ENCODE data around the gene PIK3CA.

DNA sequence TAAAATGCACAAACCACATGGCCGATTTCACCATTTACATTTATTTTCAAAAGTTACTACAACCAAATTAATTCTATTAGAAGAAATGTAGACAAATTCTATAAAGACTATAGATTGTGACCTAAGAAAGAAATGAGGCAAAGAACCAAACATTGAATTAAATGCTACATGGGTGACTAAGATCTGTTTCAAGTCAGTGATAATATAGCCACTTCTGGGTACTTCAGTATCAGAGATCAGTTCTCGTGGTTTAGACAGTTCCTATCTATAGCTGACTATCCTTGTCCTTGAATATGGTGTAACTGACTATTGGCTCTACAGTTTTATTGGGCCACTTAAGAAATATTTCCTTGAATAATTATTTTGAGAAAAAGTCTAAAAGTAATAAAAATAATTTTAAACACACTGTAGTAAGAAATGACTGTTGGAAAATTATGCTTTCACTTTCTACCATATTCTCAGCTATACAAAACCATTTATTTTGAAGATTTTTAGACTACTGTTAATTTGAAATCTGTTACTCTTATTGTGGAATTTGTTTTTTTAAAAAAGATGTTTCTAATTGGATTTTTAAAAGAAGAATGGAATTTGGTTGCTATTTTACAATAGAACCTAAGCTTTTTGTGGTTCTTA, 88.6 kb downstream of the PIK3CA start:
- TF ChIP-seq, protein P1, sequence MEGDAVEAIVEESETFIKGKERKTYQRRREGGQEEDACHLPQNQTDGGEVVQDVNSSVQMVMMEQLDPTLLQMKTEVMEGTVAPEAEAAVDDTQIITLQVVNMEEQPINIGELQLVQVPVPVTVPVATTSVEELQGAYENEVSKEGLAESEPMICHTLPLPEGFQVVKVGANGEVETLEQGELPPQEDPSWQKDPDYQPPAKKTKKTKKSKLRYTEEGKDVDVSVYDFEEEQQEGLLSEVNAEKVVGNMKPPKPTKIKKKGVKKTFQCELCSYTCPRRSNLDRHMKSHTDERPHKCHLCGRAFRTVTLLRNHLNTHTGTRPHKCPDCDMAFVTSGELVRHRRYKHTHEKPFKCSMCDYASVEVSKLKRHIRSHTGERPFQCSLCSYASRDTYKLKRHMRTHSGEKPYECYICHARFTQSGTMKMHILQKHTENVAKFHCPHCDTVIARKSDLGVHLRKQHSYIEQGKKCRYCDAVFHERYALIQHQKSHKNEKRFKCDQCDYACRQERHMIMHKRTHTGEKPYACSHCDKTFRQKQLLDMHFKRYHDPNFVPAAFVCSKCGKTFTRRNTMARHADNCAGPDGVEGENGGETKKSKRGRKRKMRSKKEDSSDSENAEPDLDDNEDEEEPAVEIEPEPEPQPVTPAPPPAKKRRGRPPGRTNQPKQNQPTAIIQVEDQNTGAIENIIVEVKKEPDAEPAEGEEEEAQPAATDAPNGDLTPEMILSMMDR (conservative IDR thresholded peaks at IDR 0.05; ENCODE audit: low read length): no peak
- no peak for TF ChIP-seq EZH2phosphoT487 (IDR thresholded peaks at IDR 0.05; ENCODE audit: borderline replicate concordance, low read depth, low read length)

Measured in OCI-LY7 (cell line).